ENCODE results near the gene PEPD. TPM values are rescaled to one million over a fixed set of nuclear protein-coding genes. Genes with fewer than 3 reads are reported as not detected.

Gene PEPD
- total and polyA plus RNA-seq, 2 of the 4 experiments (the other 2 are of a cell fraction) = 36.7 to 88.4 TPM

GRCh38 chr19:33508009-33508408, 13.6 kb downstream of the PEPD start:
- H3K27me3 ChIP-seq (ENCODE audit: control insufficient read depth, insufficient read depth, low read length) = no peaks in the 10 kb centered on the region
- intact Hi-C loops (cut with micrococcal nuclease) (no loop called here), dilution Hi-C loops (cut with HindIII; ENCODE audit: low sequenced_read_pairs, unreplicated experiment) (no loop called here), in situ Hi-C loops (cut with MboI; ENCODE audit: low sequenced_read_pairs) (no loop called here)
- H3K4me2 ChIP-seq (ENCODE audit: low read depth, low read length) = no peak overlapping the region
- TF ChIP-seq CHD1 (IDR thresholded peaks at IDR 0.05; ENCODE audit: low read depth, low read length) = no peak
- no peak for TF ChIP-seq RCOR1 (IDR thresholded peaks at IDR 0.05; ENCODE audit: insufficient replicate concordance, low read length)
- H3K27ac ChIP-seq (ENCODE audit: insufficient read depth, low read length) = no peak overlapping the region
- H2BK15ac ChIP-seq (ENCODE audit: low read depth, low read length) = no peak overlapping the region
- ATAC-seq (ENCODE audit: low read depth) = no peak
- no peak overlapping the region for H3K4me3 ChIP-seq (ENCODE audit: insufficient read depth, low read depth, low read length)
- H2AK9ac ChIP-seq (replicated peaks; ENCODE audit: low read depth, low read length, poor library complexity) = no peak overlapping the region
- H3K9me1 ChIP-seq (ENCODE audit: insufficient read depth, low read length) = peaks cover 14% of the 10 kb centered on the region; the same call in 1 of the 2 replicates
- POLR2A ChIA-PET (ENCODE audit: unreplicated experiment) = no interaction called here
- no peak overlapping the region for H3K14ac ChIP-seq (replicated peaks; ENCODE audit: low read depth, low read length)
- peaks cover 8% of the 10 kb centered on the region for H4K20me1 ChIP-seq (ENCODE audit: insufficient read depth, low read length)
- no CpG with 5 or more reads among the region's 7 CpGs for WGBS, 2 experiments (ENCODE audit: extremely low coverage in 2 of 2, insufficient read length in 1 of 2)
- no peak overlapping the region for H2AFZ ChIP-seq (replicated peaks; ENCODE audit: low read length, poor library complexity)
- CTCF ChIA-PET = interaction anchor here (0.6 kb wide), 1 partner anchor 587 kb away, joined by 3 read pairs; no protein-coding TSS in a partner anchor
- no peak for DNase-seq
- H2BK120ac ChIP-seq (ENCODE audit: low read depth, low read length) = no peak overlapping the region
- H2BK5ac ChIP-seq (ENCODE audit: low read depth, low read length, poor library complexity, severe bottlenecking) = no peak overlapping the region
- H4K91ac ChIP-seq (ENCODE audit: insufficient read depth, low read depth, low read length) = no peak overlapping the region
- H2AK5ac ChIP-seq (ENCODE audit: low read depth, low read length) = no peak overlapping the region
- H3K4ac ChIP-seq (ENCODE audit: low read depth, low read length) = no peak overlapping the region
- peaks cover 6 to 21% of the 10 kb centered on the region in 2 experiments; a peak in 3 of 4 replicates for H3K79me1 ChIP-seq (ENCODE audit: low read depth in 1 of 2, low read length in 2 of 2)
- H4K8ac ChIP-seq (ENCODE audit: low read depth in 2 of 2, low read length in 2 of 2) = no peak overlapping the region
- H3K23ac ChIP-seq (ENCODE audit: low read depth, low read length) = no peak overlapping the region
- no peak overlapping the region for H3K18ac ChIP-seq (ENCODE audit: low read depth, low read length)
- no peak overlapping the region for H3K9ac ChIP-seq (ENCODE audit: low read depth, low read length)
- no peak overlapping the region for H3K56ac ChIP-seq (ENCODE audit: extremely low read depth, insufficient read depth, low read length)
- H2BK20ac ChIP-seq (ENCODE audit: low read depth, low read length) = no peak overlapping the region
- no TSS peak for BruUV-seq (replicated peaks)
- H3K4me1 ChIP-seq (ENCODE audit: control insufficient read depth, insufficient read depth, low read length) = no peaks in the 10 kb centered on the region
- no peaks in the 10 kb centered on the region for H3K9me3 ChIP-seq (ENCODE audit: control insufficient read depth, insufficient read depth, low read length)
- H3K36me3 ChIP-seq (ENCODE audit: control insufficient read depth, insufficient read depth, low read length) = peaks cover 5% of the 10 kb centered on the region
- H4K5ac ChIP-seq (ENCODE audit: low read depth, low read length) = no peak overlapping the region
